Mucosa of descending colon (tissue), 3 donors: ENCODE measurements around the gene DLGAP1. TPM values are rescaled to one million over a fixed set of nuclear protein-coding genes. Genes with fewer than 3 reads are reported as not detected.
"Not testable (repeated sequence)": the region's sequence is repeated elsewhere in the genome, so short reads cannot be mapped to it uniquely, and the experiment has no call there.

Experiments used
- ATAC-seq: fragments of 200-7000 bp; cut with Tn5 transposase; one replicate; pipeline ENCODE4 v1.9.1; 2020; ENCODE audit warnings: mild to moderate bottlenecking, moderate library complexity
- DNase-seq, 3 donors: peaks; one replicate each; pipeline ENCODE4 v3.0.0-alpha.2; 2020
- H3K36me3 ChIP-seq: fragments of 200-600 bp; one replicate; pipeline ENCODE4 v1.8.0; 2021; ENCODE audit warnings: low read depth, mild to moderate bottlenecking
- H3K4me1 ChIP-seq: fragments of 200-600 bp; one replicate; pipeline ENCODE4 v1.8.0; 2021; ENCODE audit warnings: low read depth, mild to moderate bottlenecking
- H3K4me3 ChIP-seq: fragments of 200-600 bp; one replicate; pipeline ENCODE4 v1.8.0; 2021; ENCODE audit warnings: mild to moderate bottlenecking
- H3K9me3 ChIP-seq: fragments of 200-600 bp; one replicate; pipeline ENCODE4 v1.8.0; 2021; ENCODE audit warnings: mild to moderate bottlenecking
- CTCF ChIP-seq: fragments of 200-600 bp; IDR thresholded peaks from one replicate; pipeline ENCODE4 v1.8.0; 2022; ENCODE audit warnings: antibody characterized with exemption, mild to moderate bottlenecking
- intact Hi-C, 2 donors: fragments of 100-400 bp; cut with DNase I in 1 of 2; cut with micrococcal nuclease in 1 of 2; formaldehyde crosslinking; loops; one replicate each; pipeline versions ENCODE4 v1.11.0 to v1.11.1; 2022; cut with DNase I, micrococcal nuclease
- total RNA-seq, 3 donors: library from RNA; stranded (reverse); fragmentation: NEBNext Ultra II Directional in 2 of 3; extraction: Animal tissue kit (Norgen Biotek cat#: 25700) in 2 of 3; gene quantifications; one replicate each; pipeline versions ENCODE4 v1.2.1 to v1.2.4, GENCODE V29; 2021 to 2023
- donor health status: DM: no; HTN: no; CAD: no; lungs with moderate emphysema.
- donor health status: DM: no; HTN: no; CAD: no.
- donor health status: DM: no; HTN: yes; CAD: no.

DLGAP1 gene
- total RNA-seq, 3 donors from 2014 or later, result 0.46 to 6.8 (median 4.1) TPM

GRCh38 chr18:3706279-3707097, 748.6 kb downstream of the DLGAP1 start:
- ATAC-seq (no peak), DNase-seq (no peak)
- no peaks in the 10 kb centered on the region for H3K4me1 ChIP-seq
- intact Hi-C loops, result loop anchor here (10.0 kb wide), 2 partner anchors 168 to 288 kb away; no protein-coding TSS in a partner anchor
- no peak for TF ChIP-seq CTCF
- no peak overlapping the region for H3K4me3 ChIP-seq
- H3K9me3 ChIP-seq, result no peaks in the 10 kb centered on the region
- H3K36me3 ChIP-seq, result no peaks in the 10 kb centered on the region

GRCh38 chr18:3704556-3705344, 750.4 kb downstream of the DLGAP1 start:
- H3K36me3 ChIP-seq, result no peaks in the 10 kb centered on the region
- ATAC-seq, result no peak
- H3K4me1 ChIP-seq, result no peaks in the 10 kb centered on the region
- intact Hi-C loops, result loop anchor here (10.0 kb wide), 2 partner anchors 170 to 290 kb away; no protein-coding TSS in a partner anchor
- no peak overlapping the region for H3K4me3 ChIP-seq
- TF ChIP-seq CTCF, result no peak
- no peak for DNase-seq
- no peaks in the 10 kb centered on the region for H3K9me3 ChIP-seq

- TF ChIP-seq CTCF, result peak; percentile 49
- peak; percentile 80 for ATAC-seq
- intact Hi-C loops, result loop anchor here (10.0 kb wide), 2 partner anchors 171 to 291 kb away; no protein-coding TSS in a partner anchor
- Histone ChIP-seq H3K4me3 (no peak overlapping the region), H3K4me1 (no peaks in the 10 kb centered on the region), H3K36me3 (no peaks in the 10 kb centered on the region), H3K9me3 (no peaks in the 10 kb centered on the region)
- peak in 2 of 3 donors; percentile 78 to 90 for DNase-seq
Observed at GRCh38 chr18:3703732-3704176, 751.4 kb downstream of the DLGAP1 start.

- H3K36me3 ChIP-seq, H3K4me3 ChIP-seq, H3K9me3 ChIP-seq, H3K4me1 ChIP-seq: not testable (repeated sequence)
- intact Hi-C loops, result loop anchor here (10.0 kb wide), 2 partner anchors 175 to 295 kb away; no protein-coding TSS in a partner anchor
- ATAC-seq (peak; percentile 92), DNase-seq (peak; percentile 51 to 73 (median 64))
Observed at GRCh38 chr18:3699707-3700567, 755.2 kb downstream of the DLGAP1 start.

- H3K4me3 ChIP-seq, DNase-seq, H3K9me3 ChIP-seq, H3K4me1 ChIP-seq, ATAC-seq, H3K36me3 ChIP-seq, intact Hi-C loops: not testable (repeated sequence)
Observed at GRCh38 chr18:3694030-3694778, 760.9 kb downstream of the DLGAP1 start.

- no peak for DNase-seq
- no peaks in the 10 kb centered on the region for H3K9me3 ChIP-seq
- H3K36me3 ChIP-seq, result no peaks in the 10 kb centered on the region
- TF ChIP-seq CTCF, result no peak
- H3K4me1 ChIP-seq, result peaks cover 5% of the 10 kb centered on the region
- no peak for ATAC-seq
- intact Hi-C loops, result no loop called here
- no peak overlapping the region for H3K4me3 ChIP-seq
Observed at GRCh38 chr18:3693410-3693809, 761.7 kb downstream of the DLGAP1 start.
